SH-SY5Y (cell line): ENCODE data around the gene PIGC.

Source experiments
- GATA2 ChIP-seq: IDR thresholded peaks from 2 replicates; pipeline ENCODE4 v1.6.1; 2011; ENCODE audit warnings: mild to moderate bottlenecking, low read depth, low read length
- GATA3 ChIP-seq: IDR thresholded peaks from 2 replicates; pipeline ENCODE4 v1.6.1; 2011; ENCODE audit warnings: low read depth, mild to moderate bottlenecking, low read length, moderate library complexity

Gene PIGC

DNA sequence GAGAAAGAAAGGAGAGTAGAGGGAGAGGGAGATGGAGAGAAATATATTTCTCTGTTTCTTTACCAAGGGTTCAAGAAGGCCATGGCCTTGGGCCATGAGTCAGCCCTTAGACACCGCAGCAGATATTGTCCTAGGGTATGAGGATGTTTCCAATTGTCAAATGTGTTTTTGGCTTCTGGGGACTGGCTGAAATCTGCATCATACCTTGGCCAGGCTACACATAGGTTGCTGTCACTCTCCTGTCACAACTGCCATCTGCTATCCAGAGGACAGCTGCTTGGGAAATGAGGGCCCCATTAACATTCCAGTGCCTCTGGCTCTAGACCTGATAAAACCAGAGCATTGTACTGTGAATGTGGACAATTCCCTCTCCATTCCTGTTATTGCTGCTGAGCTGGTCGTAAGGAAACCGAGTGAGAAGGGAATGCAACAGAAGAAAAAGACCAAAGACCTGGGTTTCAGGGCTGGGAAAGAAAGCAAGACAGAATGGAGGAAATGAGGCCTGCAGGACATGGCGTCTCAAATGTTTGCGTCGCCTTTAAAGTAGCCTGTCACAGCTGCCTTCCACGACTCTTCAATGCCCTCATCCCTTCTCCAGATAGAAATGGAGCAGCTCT lies 8.8 kb upstream of the PIGC start:
- TF ChIP-seq GATA2 (no peak), GATA3 (no peak)

DNA sequence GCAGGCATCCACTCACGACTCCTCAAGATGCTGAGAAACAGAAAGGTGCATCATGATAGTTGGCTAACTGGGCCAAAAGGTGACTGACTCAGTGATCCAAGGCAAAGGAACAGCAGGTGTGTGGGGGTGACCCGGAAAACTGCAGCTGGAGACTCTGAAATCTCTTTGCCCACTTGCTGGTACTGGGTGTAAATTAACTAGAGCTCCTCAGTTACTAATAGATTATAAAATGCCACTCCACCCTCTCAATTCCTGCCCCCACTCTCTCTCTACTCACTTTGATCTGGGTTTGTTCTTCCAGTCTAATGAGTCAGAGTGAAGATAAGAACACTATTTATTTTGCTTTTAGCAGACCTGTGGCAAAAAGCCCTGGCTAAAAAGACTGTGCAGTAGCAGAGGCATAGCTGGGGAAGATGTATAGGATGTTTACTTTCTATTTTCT lies 7.2 kb upstream of the PIGC start:
- no peak for TF ChIP-seq GATA2
- TF ChIP-seq GATA3, result no peak

DNA sequence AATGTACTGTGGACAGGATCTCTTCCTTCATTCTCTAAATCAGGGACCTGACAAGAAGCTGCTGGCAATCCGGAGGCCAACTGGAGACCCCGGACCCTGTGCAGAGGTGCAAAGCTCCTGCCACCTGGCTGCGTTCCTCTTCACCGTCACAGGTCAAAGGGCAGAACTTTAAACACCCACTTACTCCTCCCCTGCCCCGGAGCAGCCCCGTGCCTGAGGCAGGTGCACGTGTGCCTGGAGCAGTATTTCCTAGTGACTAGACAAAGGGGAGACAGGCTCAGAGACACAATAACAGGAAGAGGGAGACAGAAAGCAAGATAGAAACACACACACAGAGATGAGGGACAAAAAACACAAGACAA lies 6.6 kb upstream of the PIGC start:
- TF ChIP-seq GATA2, result no peak
- TF ChIP-seq GATA3, result no peak

DNA sequence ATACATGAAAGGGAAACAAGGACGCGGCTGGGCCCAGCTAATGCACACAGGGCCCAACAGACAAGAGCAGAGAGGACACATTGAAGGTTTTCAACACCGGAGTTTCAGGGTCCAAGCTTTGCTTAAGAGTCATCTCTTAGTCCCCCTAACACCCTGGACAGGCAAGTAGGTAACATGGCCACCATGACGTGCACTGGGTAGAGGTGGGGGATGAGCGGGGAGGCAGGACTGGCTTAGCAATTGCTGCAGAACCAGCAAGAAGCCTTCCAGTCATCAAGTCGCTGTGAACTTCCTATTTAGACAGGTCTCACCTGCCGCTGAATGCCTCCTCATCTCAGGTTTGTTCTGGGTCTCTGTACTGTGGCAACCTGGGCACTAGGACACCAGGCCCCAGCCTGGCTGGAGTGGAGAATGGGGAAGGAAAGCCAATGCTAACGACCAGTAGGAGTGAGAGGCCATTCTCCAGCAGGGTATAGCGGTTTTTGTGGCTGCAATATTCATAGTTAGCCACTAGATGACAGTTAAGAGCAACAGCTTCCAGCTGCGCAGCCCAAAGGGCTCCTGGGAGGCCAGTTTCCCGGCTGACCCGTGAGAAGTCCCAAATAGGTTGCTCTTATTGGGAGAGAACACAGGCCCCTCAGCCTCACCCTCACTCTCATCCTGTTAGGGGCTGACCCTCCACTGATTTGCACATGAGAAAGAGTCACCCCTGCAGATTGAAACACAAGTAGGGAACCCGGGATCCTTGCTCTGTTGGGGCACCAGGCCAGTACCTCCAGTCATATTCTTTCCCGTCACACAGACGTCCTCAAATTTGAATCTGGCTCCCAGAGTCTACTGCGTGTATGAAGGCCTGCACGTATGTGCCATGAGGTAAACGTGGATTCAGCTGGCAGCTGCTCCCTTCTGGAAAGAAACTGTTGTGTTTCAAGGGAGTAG lies 6.0 kb upstream of the PIGC start:
- TF ChIP-seq GATA2 (no peak), GATA3 (no peak)

DNA sequence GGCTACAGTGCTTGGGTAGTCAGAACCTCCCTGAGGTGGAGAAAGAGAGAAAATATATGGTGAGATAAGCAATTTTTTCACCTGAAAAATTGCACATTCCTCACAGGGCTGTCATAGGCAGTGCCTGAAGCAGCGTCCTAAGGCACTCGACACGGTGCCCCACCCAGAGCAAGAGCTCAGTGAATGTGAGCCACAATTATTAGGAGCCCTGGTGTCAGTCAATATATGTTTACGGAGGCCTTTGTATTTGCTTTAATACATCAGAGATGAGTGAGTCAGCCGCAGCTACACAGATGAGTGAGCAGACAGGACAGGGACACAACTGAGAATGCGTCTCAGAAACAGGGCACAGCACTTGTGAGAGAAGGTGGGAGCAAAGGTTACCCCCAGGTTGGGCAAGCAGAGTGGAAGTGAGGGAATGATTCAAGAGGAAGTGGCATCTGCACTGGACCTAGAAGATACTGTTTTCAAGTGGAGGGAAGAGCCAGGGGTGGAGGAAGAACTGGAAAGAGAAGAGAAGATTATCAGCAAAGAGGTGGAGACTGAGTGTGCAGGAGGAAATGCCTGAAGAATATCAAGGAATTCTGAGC lies 5.2 kb upstream of the PIGC start:
- TF ChIP-seq GATA2 (no peak), GATA3 (no peak)

DNA sequence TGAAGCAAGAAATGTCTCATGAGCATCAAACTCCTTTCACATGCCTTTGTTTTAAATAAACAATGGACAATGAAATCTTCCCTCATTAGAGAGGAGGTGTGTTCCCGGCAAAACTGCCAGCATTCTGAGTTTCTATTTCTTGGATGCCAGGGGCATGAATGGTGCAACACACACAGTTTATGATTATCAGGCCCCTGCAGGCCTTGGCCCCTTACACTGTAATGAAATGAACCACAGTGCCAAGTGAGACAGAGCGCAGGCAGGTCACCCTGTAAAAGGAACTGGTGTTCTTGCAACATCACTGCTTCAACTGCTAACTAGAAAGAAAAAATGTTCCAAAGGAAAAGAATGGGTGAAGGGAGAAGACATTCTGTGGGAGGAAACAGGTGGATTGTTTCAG lies 3.8 kb upstream of the PIGC start:
- TF ChIP-seq GATA2, result no peak
- no peak for TF ChIP-seq GATA3

DNA sequence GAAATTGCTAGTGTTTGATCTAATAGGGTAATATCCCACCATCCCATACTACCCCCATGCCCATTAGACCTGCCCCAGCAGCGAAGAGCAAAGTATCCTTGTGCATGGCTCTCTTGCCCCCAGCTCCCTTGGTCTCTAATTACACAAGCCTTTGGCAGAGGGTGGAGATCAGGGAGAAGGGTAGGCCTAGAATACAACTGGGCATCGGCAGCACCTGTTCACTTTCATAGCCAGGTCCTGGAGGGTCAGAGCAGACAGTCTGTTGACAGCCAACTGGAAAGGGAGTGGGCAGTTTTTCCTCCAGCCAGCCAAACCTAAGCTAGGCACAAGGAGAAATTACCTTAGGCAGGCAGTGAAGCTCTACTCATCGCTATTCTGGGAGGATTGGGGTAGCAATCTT lies 2.7 kb upstream of the PIGC start:
- TF ChIP-seq GATA3, result no peak
- TF ChIP-seq GATA2, result no peak

DNA sequence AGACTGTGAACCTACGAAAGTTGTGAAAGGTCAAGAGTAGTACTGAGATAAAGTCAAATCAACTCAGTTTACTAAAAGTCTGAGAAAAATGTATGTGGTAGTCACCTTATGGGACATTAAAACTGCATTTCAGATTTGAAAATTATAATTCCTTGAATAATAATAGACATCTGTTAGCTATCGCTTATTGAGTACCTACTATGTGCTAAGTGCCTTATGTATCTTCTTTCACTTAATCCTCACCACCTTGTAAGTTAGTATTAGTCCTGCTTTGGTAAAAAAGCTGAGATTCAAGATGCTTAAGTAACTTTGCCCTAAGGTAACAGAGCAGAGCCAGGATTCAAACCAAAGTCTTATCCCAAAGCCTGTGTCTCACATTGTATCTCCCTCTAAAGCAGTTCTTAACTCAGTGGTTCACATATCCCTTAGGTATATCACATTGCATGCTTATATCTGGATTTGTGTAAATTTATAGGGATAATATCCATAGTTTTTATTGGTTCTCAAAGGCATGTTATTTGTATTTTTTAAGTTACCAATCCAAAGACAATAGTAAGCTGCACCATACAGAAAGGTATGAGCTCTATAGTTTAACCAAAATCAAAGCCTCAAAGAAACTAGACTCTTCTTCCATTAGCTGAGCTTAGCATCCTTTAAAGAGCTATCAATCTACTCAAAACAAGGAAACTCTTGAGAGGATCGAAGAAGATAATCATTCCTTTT lies 865 bp downstream of the PIGC start:
- TF ChIP-seq GATA2, result no peak
- TF ChIP-seq GATA3, result no peak

DNA sequence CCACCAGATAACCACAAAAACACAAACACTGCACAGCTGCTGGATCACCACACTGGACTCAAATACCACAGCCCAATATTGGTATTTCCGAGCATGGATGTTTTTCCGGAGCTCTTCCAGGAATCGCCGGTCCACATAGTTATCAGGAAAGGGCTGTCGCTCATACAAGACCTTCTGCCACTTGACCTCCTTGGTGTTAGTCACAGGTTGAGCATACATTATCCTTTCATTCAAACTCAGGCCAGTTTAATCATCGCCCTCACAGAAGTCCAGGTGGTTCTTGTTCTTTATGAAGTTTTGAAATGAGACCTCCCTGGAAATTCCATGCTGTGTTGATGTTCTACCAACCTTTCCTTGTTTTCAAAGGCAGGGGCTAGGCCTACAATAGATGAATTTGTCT lies 1.5 kb downstream of the PIGC start:
- TF ChIP-seq GATA2 (no peak), GATA3 (no peak)

DNA sequence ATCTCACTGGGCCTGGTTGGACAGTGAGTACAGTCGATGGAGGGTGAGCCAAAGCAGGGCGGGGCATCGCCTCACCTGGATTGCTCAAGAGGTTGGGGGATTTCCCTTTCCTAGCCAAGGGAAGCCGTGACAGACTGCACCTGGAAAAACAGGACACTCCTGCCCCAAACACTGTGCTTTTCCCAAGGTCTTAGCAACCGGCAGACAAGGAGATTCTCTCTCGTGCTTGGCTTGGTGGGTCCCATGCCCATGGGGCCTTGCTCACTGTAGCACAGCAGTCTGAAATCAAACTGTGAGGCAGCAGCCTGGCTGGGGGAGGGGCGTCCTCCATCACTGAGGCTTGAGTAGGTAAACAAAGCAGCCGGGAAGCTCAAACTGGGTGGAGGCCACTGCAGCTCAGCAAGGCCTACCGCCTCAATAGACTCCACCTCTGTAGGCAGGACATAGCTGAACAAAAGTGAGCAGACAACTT lies 12.1 kb downstream of the PIGC start:
- TF ChIP-seq GATA2 (no peak), GATA3 (no peak)

DNA sequence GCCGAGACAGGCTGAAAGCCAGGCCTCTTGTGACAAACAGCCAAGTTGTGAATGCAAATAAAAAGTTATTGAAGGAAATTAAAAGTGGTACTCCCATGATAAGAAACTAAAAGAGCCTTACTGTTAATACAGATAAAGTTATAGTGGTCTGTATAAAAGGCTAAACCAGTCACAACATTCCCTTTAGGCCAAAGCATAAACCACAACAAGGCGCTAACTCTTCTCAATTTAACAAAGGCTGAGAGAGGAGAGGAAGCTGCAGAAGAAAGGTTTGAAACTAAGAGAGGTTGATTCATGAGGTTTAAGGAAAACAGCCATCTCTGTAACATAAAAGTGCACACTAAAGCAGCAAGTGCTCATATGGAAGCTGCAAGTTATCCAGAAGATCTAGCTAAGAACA lies 12.7 kb downstream of the PIGC start:
- TF ChIP-seq GATA2 (no peak), GATA3 (no peak)

DNA sequence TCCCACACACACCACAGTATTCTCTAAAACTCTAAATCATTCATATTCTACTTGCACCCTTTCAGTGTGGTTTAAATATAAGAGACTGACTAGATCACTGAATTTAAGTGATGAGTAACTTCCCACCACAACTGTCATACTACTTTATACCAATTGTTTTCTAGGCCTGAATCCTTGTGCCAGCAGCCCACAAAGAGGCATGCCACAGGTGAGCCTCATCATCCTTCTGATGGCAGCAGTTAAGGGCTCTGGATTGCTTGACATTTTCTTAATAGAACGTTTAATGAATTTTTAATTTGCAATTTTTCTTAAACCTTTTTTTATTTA lies 13.8 kb downstream of the PIGC start:
- TF ChIP-seq GATA2, result no peak
- no peak for TF ChIP-seq GATA3

DNA sequence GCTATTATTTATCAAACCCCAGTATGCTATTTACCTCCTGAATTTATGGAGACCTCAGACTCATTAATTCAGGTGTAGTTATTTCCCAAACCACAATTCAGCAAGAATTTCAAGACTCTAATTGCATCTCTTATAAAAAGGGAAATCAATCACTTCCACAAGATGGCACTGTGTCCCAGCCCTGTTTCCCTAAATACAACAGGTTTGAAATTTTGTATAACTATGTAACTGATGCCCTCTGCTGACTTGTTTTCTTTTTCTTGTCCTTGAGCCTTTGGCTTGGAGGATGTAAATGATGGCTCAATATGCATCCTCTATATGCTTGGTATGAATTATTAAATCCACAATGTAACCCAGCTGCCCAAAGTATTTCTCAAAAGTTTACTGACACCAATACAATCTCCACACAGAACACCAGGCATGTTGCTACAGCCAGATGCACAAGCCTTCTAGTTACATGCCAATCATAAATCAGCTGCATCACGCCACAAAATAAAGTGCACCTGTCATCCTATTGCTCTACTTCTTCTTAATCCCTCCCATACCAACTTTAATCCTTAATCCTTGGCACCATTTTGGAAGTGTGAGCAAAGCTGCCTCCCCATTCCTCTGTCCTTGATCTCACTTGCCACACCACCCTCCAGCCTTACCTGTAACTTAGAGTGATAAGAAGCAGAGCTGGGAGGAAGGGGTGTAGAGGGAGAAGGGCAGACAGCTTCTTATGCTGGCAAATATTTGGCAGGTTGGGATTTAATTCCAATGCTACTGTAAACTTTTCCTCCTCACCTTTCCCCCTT lies 14.3 kb downstream of the PIGC start:
- no peak for TF ChIP-seq GATA3
- TF ChIP-seq GATA2, result no peak
